Uterus (tissue), 4 donors: ENCODE measurements around the gene AIG1. TPM values are rescaled to one million over a fixed set of nuclear protein-coding genes. Genes with fewer than 3 reads are reported as not detected.
"Not testable (repeated sequence)": the region's sequence is repeated elsewhere in the genome, so short reads cannot be mapped to it uniquely, and the experiment has no call there.

Source experiments
- DNase-seq, 2 donors: peaks; one replicate each; pipeline ENCODE4 v3.0.0-alpha.2; 2019 to 2020
- H3K27ac ChIP-seq, 2 donors: fragments of 200-600 bp; sonication (generic); 1 replicate in 1 of 2; 2 replicates in 1 of 2; pipeline ENCODE4 v1.5.1; 2016 to 2018
- H3K27me3 ChIP-seq, 2 donors: fragments of 200-600 bp; sonication (generic); one replicate each; pipeline ENCODE4 v1.5.1; 2018 to 2019; ENCODE audit warnings: control low read depth in 1 of 2
- H3K36me3 ChIP-seq, 2 donors: fragments of 200-600 bp; sonication (generic); one replicate each; pipeline ENCODE4 v1.5.1; 2019; ENCODE audit warnings: control low read depth in 1 of 2
- H3K4me1 ChIP-seq, 2 donors: fragments of 200-600 bp; sonication (generic); one replicate each; pipeline ENCODE4 v1.5.1; 2018 to 2019; ENCODE audit warnings: control low read depth in 1 of 2
- H3K4me3 ChIP-seq, 2 donors: fragments of 200-600 bp; sonication (generic); 1 replicate in 1 of 2; 2 replicates in 1 of 2; pipeline ENCODE4 v1.5.1; 2018 to 2019; ENCODE audit warnings: mild to moderate bottlenecking in 1 of 2
- H3K9me3 ChIP-seq, 2 donors: fragments of 200-600 bp; sonication (generic); one replicate each; pipeline ENCODE4 v1.5.1; 2019; ENCODE audit warnings: control low read depth in 1 of 2
- CTCF ChIP-seq, 4 experiments: fragments of 200-600 bp in 2 of 4; fragments of 450-650 bp in 2 of 4; sonication (generic) in 2 of 4; IDR thresholded peaks; one replicate each; pipeline ENCODE4 v1.5.1; 2016 to 2019; ENCODE audit warnings: antibody characterized with exemption in 4 of 4, mild to moderate bottlenecking in 2 of 4, moderate library complexity in 1 of 4
- POLR2A ChIP-seq, 2 donors: fragments of 450-650 bp; IDR thresholded peaks; one replicate each; pipeline ENCODE4 v1.6.1; 2016; ENCODE audit warnings: antibody characterized with exemption in 2 of 2, mild to moderate bottlenecking in 1 of 2, moderate library complexity in 1 of 2
- intact Hi-C: fragments of 100-400 bp; cut with DNase I; formaldehyde crosslinking; loops from one replicate; pipeline ENCODE4 v1.15.1; 2023; ENCODE audit warnings: low total_unique reads
- total RNA-seq, 4 donors: library from RNA; depleted of rRNA in 3 of 4; stranded (reverse); fragments of >200 nt in 3 of 4; gene quantifications; one replicate each; pipeline versions ENCODE4 v1.1.0 to v1.2.4, GENCODE V29; 2014 to 2023
- donor health status: DM: yes; HTN: yes; CAD: no.

The AIG1 gene
- total RNA-seq, 4 donors from 2014 or later: 6.9 to 36.6 (median 27.8) TPM

GRCh38 chr6:143241911-143242310, 181.2 kb downstream of the AIG1 start:
- H3K36me3 ChIP-seq: no peaks in the 10 kb centered on the region
- no peaks in the 10 kb centered on the region for H3K4me1 ChIP-seq
- intact Hi-C loops: no loop called here
- no peak overlapping the region for H3K27ac ChIP-seq
- no peak for DNase-seq
- no peaks in the 10 kb centered on the region for H3K9me3 ChIP-seq
- no peaks in the 10 kb centered on the region for H3K27me3 ChIP-seq
- TF ChIP-seq POLR2A (IDR thresholded peaks at IDR 0.05) (no peak), CTCF (IDR thresholded peaks at IDR 0.05) (no peak)
- no peak overlapping the region for H3K4me3 ChIP-seq

- H3K9me3 ChIP-seq: no peaks in the 10 kb centered on the region
- TF ChIP-seq POLR2A (IDR thresholded peaks at IDR 0.05) (no peak), CTCF (IDR thresholded peaks at IDR 0.05) (no peak)
- no peaks in the 10 kb centered on the region for H3K36me3 ChIP-seq
- no peak for DNase-seq
- no peak overlapping the region for H3K4me3 ChIP-seq
- intact Hi-C loops: no loop called here
- H3K4me1 ChIP-seq: no peaks in the 10 kb centered on the region
- H3K27me3 ChIP-seq: no peaks in the 10 kb centered on the region
- H3K27ac ChIP-seq: no peak overlapping the region
Observed at GRCh38 chr6:143243786-143244185, 183.1 kb downstream of the AIG1 start.

GRCh38 chr6:143245656-143246055, 185.0 kb downstream of the AIG1 start:
- Histone ChIP-seq H3K27me3 (no peaks in the 10 kb centered on the region), H3K27ac (no peak overlapping the region), H3K4me3 (no peak overlapping the region), H3K36me3 (no peaks in the 10 kb centered on the region), H3K4me1 (no peaks in the 10 kb centered on the region), H3K9me3 (no peaks in the 10 kb centered on the region)
- TF ChIP-seq CTCF (IDR thresholded peaks at IDR 0.05) (no peak), POLR2A (IDR thresholded peaks at IDR 0.05) (no peak)
- DNase-seq: no peak
- intact Hi-C loops: no loop called here

- DNase-seq, H3K27me3 ChIP-seq, H3K36me3 ChIP-seq, H3K9me3 ChIP-seq, H3K27ac ChIP-seq, H3K4me1 ChIP-seq, intact Hi-C loops, H3K4me3 ChIP-seq: not testable (repeated sequence)
Observed at GRCh38 chr6:143246166-143246775, 185.6 kb downstream of the AIG1 start.

GRCh38 chr6:143247586-143247985, 186.9 kb downstream of the AIG1 start:
- H3K27me3 ChIP-seq: no peaks in the 10 kb centered on the region
- no peak overlapping the region for H3K4me3 ChIP-seq
- intact Hi-C loops: no loop called here
- H3K9me3 ChIP-seq: no peaks in the 10 kb centered on the region
- H3K4me1 ChIP-seq: no peaks in the 10 kb centered on the region
- TF ChIP-seq POLR2A (IDR thresholded peaks at IDR 0.05): no peak
- TF ChIP-seq CTCF (IDR thresholded peaks at IDR 0.05): no peak
- DNase-seq: no peak
- no peak overlapping the region for H3K27ac ChIP-seq
- no peaks in the 10 kb centered on the region for H3K36me3 ChIP-seq

GRCh38 chr6:143248359-143248758, 187.7 kb downstream of the AIG1 start:
- intact Hi-C loops: no loop called here
- no peak overlapping the region for H3K4me3 ChIP-seq
- no peak for DNase-seq
- no peaks in the 10 kb centered on the region for H3K9me3 ChIP-seq
- no peaks in the 10 kb centered on the region for H3K36me3 ChIP-seq
- H3K27ac ChIP-seq: no peak overlapping the region
- TF ChIP-seq CTCF (IDR thresholded peaks at IDR 0.05) (no peak), POLR2A (IDR thresholded peaks at IDR 0.05) (no peak)
- no peaks in the 10 kb centered on the region for H3K27me3 ChIP-seq
- H3K4me1 ChIP-seq: no peaks in the 10 kb centered on the region
